ENCODE measurements around the gene RCCD1.

Gene RCCD1

GRCh38 chr15:90946941-90947576 is 7.6 kb upstream of the RCCD1 start:
- no peak for DNase-seq

GRCh38 chr15:90947577-90948357 is 6.9 kb upstream of the RCCD1 start:
- no peak for DNase-seq

- DNase-seq = no peak
These were observed 6.2 kb upstream of the RCCD1 start for GRCh38 chr15:90948506-90948905.

- DNase-seq = no peak
These were observed 4.6 kb upstream of the RCCD1 start for GRCh38 chr15:90949979-90950675.

- DNase-seq = no peak
These were observed 4.0 kb upstream of the RCCD1 start for GRCh38 chr15:90950676-90951075.

- no peak for DNase-seq
These were observed 1.6 kb upstream of the RCCD1 start for GRCh38 chr15:90952901-90953677.

- DNase-seq = no peak
These were observed 555 bp upstream of the RCCD1 start for GRCh38 chr15:90953947-90954711.

- DNase-seq = no peak
These were observed 1.1 kb downstream of the RCCD1 start for GRCh38 chr15:90955624-90956273.

GRCh38 chr15:90956274-90957030 is 1.8 kb downstream of the RCCD1 start:
- peak; percentile 76 for DNase-seq

GRCh38 chr15:90957031-90957790 is 2.5 kb downstream of the RCCD1 start:
- DNase-seq = no peak

- DNase-seq = no peak
These were observed 3.1 kb downstream of the RCCD1 start for GRCh38 chr15:90957791-90958190.

GRCh38 chr15:90959028-90959595 is 4.4 kb downstream of the RCCD1 start:
- DNase-seq = no peak

- DNase-seq = no peak
These were observed 5.2 kb downstream of the RCCD1 start for GRCh38 chr15:90959894-90960293.

- DNase-seq = no peak
These were observed 5.8 kb downstream of the RCCD1 start for GRCh38 chr15:90960298-90961091.

- DNase-seq = no peak
These were observed 7.3 kb downstream of the RCCD1 start for GRCh38 chr15:90962021-90962420.

- DNase-seq = no peak
These were observed 11.6 kb downstream of the RCCD1 start for GRCh38 chr15:90966262-90966661.

GRCh38 chr15:90967206-90967605 is 12.5 kb downstream of the RCCD1 start:
- DNase-seq = no peak

- DNase-seq = no peak
These were observed 13.8 kb downstream of the RCCD1 start for GRCh38 chr15:90968434-90968833.

GRCh38 chr15:90970274-90970673 is 15.6 kb downstream of the RCCD1 start:
- no peak for DNase-seq
